CD4-positive, alpha-beta T cell treated with Interleukin-12 subunit alpha and Interleukin-12 subunit beta, for 1 hour (primary cell): ENCODE results near the gene BEAN1.

Experiments used
- DNase-seq: peaks from one replicate; pipeline ENCODE4 v3.0.0-alpha.2; 2020

The BEAN1 gene

GRCh38 chr16:66421891-66422290 is 5.2 kb upstream of the BEAN1 start:
- DNase-seq, result no peak

- no peak for DNase-seq
Measured at GRCh38 chr16:66422366-66422765, 4.7 kb upstream of the BEAN1 start.

DNA sequence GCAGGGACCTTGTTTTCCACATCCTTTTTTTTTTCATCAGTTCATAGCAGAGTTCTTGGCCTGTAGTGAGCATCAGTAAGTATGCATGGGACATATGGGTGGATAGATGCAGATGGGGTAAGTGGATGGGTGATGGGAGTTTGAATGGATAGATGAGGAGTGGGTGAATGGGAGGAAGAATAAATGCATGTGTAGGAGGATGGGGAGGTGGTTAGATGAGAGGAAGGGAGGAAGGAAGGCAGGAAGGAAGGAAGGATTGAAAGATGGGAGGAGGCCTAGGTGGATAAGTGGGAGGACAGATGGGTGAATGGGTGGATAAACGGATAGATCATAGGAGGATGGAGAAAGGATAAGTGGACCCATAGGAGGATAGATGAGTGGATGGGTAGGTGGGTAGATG is 3.9 kb upstream of the BEAN1 start:
- no peak for DNase-seq

- DNase-seq, result no peak
Measured at GRCh38 chr16:66425651-66426050, 1.4 kb upstream of the BEAN1 start.

- no peak for DNase-seq
Measured at GRCh38 chr16:66426112-66427035, 721 bp upstream of the BEAN1 start.

GRCh38 chr16:66427871-66428681 is 981 bp downstream of the BEAN1 start:
- no peak for DNase-seq

- no peak for DNase-seq
Measured at GRCh38 chr16:66428682-66429251, 1.7 kb downstream of the BEAN1 start.

GRCh38 chr16:66429290-66429962 is 2.3 kb downstream of the BEAN1 start:
- no peak for DNase-seq

GRCh38 chr16:66430214-66430613 is 3.1 kb downstream of the BEAN1 start:
- no peak for DNase-seq

DNA sequence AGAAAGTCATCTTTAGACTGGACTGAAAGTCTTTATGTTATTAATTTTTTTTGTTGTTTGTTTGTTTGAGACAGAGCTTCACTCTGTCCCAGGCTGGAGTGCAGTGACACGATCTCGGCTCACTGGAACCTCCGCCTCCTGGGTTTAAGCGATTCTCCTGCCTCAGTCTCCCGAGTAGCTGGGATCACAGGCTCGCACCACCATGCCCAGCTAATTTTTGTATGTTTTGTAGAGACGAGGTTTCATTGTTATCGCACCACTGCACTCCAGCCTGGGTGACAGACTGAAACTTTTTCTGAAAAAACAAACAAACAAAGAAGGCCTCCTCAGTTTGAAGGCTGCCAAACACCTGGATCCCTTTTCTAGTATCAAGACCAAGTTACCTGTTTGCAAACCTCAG is 4.7 kb downstream of the BEAN1 start:
- DNase-seq, result no peak

- DNase-seq, result no peak
Measured at GRCh38 chr16:66432429-66432828, 5.3 kb downstream of the BEAN1 start.

- no peak for DNase-seq
Measured at GRCh38 chr16:66434619-66435430, 7.7 kb downstream of the BEAN1 start.

DNA sequence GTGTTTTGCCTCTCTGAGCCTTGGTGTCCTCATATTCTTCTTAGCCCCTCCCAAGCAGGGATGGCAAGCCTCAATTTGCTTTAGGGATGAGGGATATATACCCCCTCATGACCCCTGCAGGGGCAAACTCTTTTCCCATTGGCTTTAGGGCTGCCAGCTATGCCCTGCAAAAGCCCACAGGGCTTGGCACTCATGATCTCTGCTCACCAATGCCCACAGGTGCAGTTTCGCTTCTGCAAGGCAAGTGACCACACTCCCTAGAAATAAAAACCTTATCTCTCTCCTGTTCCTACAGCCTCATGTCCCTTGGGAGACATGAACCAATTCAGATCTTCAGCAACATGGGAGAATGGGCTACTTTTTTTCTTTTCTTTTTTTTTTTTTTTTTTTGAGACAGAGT is 8.8 kb downstream of the BEAN1 start:
- no peak for DNase-seq

DNA sequence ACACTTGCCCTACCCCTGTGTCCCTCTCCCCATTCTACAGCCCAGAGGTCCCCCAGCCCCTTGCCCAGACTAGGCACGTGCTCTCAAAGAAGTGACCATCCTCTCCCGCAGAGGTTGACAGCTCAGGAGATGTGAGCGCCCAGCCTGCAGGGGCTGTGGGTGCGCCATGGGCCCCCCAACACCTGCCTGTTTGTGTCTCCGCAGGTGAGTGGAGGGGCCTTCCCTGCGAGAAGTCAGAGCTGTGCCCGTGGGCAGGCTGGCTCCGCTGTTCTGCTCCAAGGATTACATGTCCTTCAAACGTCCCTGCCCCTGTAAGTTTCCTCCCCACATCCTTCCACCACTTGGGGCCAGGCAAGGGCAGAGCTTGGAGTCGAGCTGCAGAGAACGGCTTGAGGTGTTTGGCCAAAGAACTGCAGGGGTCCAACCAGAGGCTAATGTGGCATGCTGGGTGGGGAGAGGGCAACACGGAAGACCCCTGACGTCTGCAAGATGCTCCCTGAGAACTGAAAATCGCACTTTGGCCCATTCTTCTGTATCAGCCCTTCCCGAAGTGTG is 10.4 kb downstream of the BEAN1 start:
- DNase-seq, result no peak

DNA sequence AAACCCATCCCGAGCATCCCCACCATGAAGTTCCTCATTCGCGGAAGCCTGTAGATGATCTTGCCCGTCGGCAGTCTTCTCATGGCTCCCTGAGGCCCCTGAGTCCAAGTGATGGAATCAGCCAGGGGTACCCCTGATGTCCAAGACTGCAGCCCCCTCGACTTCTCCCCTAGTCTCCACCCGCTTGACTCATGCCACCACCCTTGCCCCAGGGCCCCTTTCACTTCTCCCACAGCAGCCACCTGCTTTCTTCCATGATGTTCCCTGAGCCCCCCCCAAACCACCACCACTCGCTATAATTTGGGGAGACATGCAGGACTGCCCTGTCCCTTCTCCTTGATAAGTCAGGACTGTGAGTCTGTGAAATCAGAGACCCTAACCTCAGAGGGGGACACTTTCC is 11.4 kb downstream of the BEAN1 start:
- DNase-seq, result no peak

- no peak for DNase-seq
Measured at GRCh38 chr16:66439051-66439730, 12.1 kb downstream of the BEAN1 start.

- no peak for DNase-seq
Measured at GRCh38 chr16:66440271-66440802, 13.2 kb downstream of the BEAN1 start.

GRCh38 chr16:66440970-66441369 is 13.9 kb downstream of the BEAN1 start:
- DNase-seq, result no peak

GRCh38 chr16:66441586-66442375 is 14.7 kb downstream of the BEAN1 start:
- DNase-seq, result no peak
